Measurements from ENCODE around the gene C16orf54. TPM values are rescaled to one million over a fixed set of nuclear protein-coding genes. Genes with fewer than 3 reads are reported as not detected.
"Not testable (repeated sequence)": the region's sequence is repeated elsewhere in the genome, so short reads cannot be mapped to it uniquely, and the experiment has no call there.

The C16orf54 gene
- total and polyA plus RNA-seq, 10 of the 15 experiments (the other 5 are each of a cell fraction or from before 2014, with no cell fraction given) = 2.1 to 13.3 (median 5.4) TPM

- TF ChIP-seq RELB (IDR thresholded peaks at IDR 0.05; ENCODE audit: low read depth) = no peak
- no peak for TF ChIP-seq ZZZ3 (IDR thresholded peaks at IDR 0.05; ENCODE audit: control insufficient read depth, insufficient read length, low read depth)
These were observed 16.1 kb upstream of the C16orf54 start (continued) for GRCh38 chr16:29761882-29762281.

GRCh38 chr16:29761280-29761651, 15.5 kb upstream of the C16orf54 start:
- H3K9me3 ChIP-seq (replicated peaks; ENCODE audit: control insufficient read depth, insufficient read depth, low read length) = not testable (repeated sequence)
- POLR2A ChIA-PET = interaction anchor here (0.7 kb wide), 1 partner anchor 28 kb away, joined by 3 read pairs; no protein-coding TSS in a partner anchor

More at GRCh38 chr16:29761280-29761651, 15.5 kb upstream of the C16orf54 start:
- H3K4me2 ChIP-seq (ENCODE audit: control insufficient read depth, insufficient read depth); H3K4me1 ChIP-seq (ENCODE audit: control insufficient read depth, insufficient read depth, low read length); H3K79me2 ChIP-seq (ENCODE audit: control insufficient read depth, insufficient read depth, low read length); in situ Hi-C loops (cut with MboI); H3K9ac ChIP-seq (ENCODE audit: control insufficient read depth, insufficient read depth, low read length); H3K4me3 ChIP-seq; H3K27ac ChIP-seq (ENCODE audit: control insufficient read depth, insufficient read depth); H4K20me1 ChIP-seq (ENCODE audit: control insufficient read depth, insufficient read depth); SMC1A ChIA-PET (ENCODE audit: uncharacterized antibody, unreplicated experiment); BruUV-seq (replicated peaks); H3K27me3 ChIP-seq (replicated peaks in 1 of 2; ENCODE audit: control insufficient read depth in 2 of 2, insufficient read depth in 2 of 2, low read length in 1 of 2); CTCF ChIA-PET; FAIRE-seq; intact Hi-C loops (cut with micrococcal nuclease; ENCODE audit: unreplicated experiment); RAD21 ChIA-PET (ENCODE audit: unreplicated experiment); H2AFZ ChIP-seq (ENCODE audit: control insufficient read depth, low read depth, low read length); H3K36me3 ChIP-seq (ENCODE audit: control insufficient read depth in 2 of 2, insufficient read depth in 2 of 2, low read length in 1 of 2); ATAC-seq; DNase-seq (ENCODE audit: low read depth, low spot score): not testable (repeated sequence)
- WGBS (ENCODE audit: insufficient coverage, insufficient replicate concordance, low lambda C conversion rate, missing lambda C conversion rate) = 73% methylated on average over 5 of the region's 8 CpGs

Measured in GM12878 (cell line).